Measurements from ENCODE around the gene GPC6.

GPC6 gene

DNA sequence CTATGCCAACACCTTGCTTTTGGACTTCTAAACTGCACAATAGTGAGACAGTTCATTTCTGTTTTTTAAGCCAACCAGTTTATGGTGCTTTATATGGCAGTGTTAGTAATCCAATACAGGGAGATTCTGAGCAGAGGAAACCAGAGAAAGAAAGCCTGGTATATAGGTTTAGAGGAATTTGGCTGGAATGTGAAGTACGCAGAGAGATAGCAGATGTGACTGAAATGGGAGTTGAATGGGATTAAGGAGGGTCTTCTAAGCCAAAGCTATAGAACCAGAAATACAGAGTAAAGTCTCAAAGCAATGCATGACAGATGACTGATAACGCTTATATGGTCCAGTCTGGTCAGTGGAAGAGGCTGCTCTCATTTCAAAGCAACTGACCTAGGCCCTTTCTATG lies 453.7 kb downstream of the GPC6 start:
- ChIA-PET POLR2A (no interaction called here), CTCF (no interaction called here)
- H3K4me1 ChIP-seq (ENCODE audit: control insufficient read depth, insufficient read depth, low read length) = no peaks in the 10 kb centered on the region
- no peak overlapping the region for H3K4me3 ChIP-seq (ENCODE audit: low read depth, low read length)
- H3K27ac ChIP-seq (ENCODE audit: extremely low read depth, low read depth, low read length) = no peak overlapping the region
- no peaks in the 10 kb centered on the region for H3K9me3 ChIP-seq (ENCODE audit: control insufficient read depth, insufficient read depth, low read depth, low read length)
- H3K36me3 ChIP-seq (ENCODE audit: control insufficient read depth in 2 of 2, insufficient read depth in 1 of 2, low read length in 2 of 2) = no peaks in the 10 kb centered on the region
- TF ChIP-seq ZNF76 (tag by site-specific recombination; IDR thresholded peaks at IDR 0.05; ENCODE audit: borderline replicate concordance, low read depth) (no peak), ZNF221 (tag by site-specific recombination; IDR thresholded peaks at IDR 0.05; ENCODE audit: borderline replicate concordance) (no peak), ZNF571 (tag by site-specific recombination; IDR thresholded peaks at IDR 0.05) (no peak), ZNF19 (tag by site-specific recombination; IDR thresholded peaks at IDR 0.05; ENCODE audit: low read depth) (no peak), ZIC2 (tag by site-specific recombination; IDR thresholded peaks at IDR 0.05) (no peak), ZBTB7A (tag by site-specific recombination; IDR thresholded peaks at IDR 0.05; ENCODE audit: low read depth) (no peak), PRDM1 (tag by site-specific recombination; IDR thresholded peaks at IDR 0.05) (no peak), GLIS1 (tag by site-specific recombination; IDR thresholded peaks at IDR 0.05) (no peak), ZNF610 (tag by site-specific recombination; IDR thresholded peaks at IDR 0.05; ENCODE audit: borderline replicate concordance) (no peak), HOXC10 (CRISPR knock-in tag; IDR thresholded peaks at IDR 0.05) (no peak), ZNF239 (tag by site-specific recombination; IDR thresholded peaks at IDR 0.05) (no peak), ZNF133 (tag by site-specific recombination; IDR thresholded peaks at IDR 0.05) (no peak), ZNF280D (tag by site-specific recombination; IDR thresholded peaks at IDR 0.05) (no peak), ZNF274 (IDR thresholded peaks at IDR 0.05; ENCODE audit: low read length) (no peak), ZNF274 (tag by site-specific recombination; IDR thresholded peaks at IDR 0.05; ENCODE audit: borderline replicate concordance) (no peak), ZBTB21 (tag by site-specific recombination; IDR thresholded peaks at IDR 0.05) (no peak), ZNF423 (tag by site-specific recombination; IDR thresholded peaks at IDR 0.05) (no peak), SETDB1 (IDR thresholded peaks at IDR 0.05; ENCODE audit: insufficient read length, low read length) (no peak), ZNF202 (tag by site-specific recombination; IDR thresholded peaks at IDR 0.05; ENCODE audit: borderline replicate concordance) (no peak)
- TF ChIP-seq, protein P1, sequence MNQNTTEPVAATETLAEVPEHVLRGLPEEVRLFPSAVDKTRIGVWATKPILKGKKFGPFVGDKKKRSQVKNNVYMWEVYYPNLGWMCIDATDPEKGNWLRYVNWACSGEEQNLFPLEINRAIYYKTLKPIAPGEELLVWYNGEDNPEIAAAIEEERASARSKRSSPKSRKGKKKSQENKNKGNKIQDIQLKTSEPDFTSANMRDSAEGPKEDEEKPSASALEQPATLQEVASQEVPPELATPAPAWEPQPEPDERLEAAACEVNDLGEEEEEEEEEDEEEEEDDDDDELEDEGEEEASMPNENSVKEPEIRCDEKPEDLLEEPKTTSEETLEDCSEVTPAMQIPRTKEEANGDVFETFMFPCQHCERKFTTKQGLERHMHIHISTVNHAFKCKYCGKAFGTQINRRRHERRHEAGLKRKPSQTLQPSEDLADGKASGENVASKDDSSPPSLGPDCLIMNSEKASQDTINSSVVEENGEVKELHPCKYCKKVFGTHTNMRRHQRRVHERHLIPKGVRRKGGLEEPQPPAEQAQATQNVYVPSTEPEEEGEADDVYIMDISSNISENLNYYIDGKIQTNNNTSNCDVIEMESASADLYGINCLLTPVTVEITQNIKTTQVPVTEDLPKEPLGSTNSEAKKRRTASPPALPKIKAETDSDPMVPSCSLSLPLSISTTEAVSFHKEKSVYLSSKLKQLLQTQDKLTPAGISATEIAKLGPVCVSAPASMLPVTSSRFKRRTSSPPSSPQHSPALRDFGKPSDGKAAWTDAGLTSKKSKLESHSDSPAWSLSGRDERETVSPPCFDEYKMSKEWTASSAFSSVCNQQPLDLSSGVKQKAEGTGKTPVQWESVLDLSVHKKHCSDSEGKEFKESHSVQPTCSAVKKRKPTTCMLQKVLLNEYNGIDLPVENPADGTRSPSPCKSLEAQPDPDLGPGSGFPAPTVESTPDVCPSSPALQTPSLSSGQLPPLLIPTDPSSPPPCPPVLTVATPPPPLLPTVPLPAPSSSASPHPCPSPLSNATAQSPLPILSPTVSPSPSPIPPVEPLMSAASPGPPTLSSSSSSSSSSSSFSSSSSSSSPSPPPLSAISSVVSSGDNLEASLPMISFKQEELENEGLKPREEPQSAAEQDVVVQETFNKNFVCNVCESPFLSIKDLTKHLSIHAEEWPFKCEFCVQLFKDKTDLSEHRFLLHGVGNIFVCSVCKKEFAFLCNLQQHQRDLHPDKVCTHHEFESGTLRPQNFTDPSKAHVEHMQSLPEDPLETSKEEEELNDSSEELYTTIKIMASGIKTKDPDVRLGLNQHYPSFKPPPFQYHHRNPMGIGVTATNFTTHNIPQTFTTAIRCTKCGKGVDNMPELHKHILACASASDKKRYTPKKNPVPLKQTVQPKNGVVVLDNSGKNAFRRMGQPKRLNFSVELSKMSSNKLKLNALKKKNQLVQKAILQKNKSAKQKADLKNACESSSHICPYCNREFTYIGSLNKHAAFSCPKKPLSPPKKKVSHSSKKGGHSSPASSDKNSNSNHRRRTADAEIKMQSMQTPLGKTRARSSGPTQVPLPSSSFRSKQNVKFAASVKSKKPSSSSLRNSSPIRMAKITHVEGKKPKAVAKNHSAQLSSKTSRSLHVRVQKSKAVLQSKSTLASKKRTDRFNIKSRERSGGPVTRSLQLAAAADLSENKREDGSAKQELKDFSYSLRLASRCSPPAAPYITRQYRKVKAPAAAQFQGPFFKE (tag by site-specific recombination; IDR thresholded peaks at IDR 0.05; ENCODE audit: borderline replicate concordance) = no peak
- TF ChIP-seq, protein P2, sequence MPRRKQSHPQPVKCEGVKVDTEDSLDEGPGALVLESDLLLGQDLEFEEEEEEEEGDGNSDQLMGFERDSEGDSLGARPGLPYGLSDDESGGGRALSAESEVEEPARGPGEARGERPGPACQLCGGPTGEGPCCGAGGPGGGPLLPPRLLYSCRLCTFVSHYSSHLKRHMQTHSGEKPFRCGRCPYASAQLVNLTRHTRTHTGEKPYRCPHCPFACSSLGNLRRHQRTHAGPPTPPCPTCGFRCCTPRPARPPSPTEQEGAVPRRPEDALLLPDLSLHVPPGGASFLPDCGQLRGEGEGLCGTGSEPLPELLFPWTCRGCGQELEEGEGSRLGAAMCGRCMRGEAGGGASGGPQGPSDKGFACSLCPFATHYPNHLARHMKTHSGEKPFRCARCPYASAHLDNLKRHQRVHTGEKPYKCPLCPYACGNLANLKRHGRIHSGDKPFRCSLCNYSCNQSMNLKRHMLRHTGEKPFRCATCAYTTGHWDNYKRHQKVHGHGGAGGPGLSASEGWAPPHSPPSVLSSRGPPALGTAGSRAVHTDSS (tag by site-specific recombination; IDR thresholded peaks at IDR 0.05) = no peak
